Limb (tissue), 2 donors: ENCODE results near the gene SEPTIN2.
"Not testable (repeated sequence)": the region's sequence is repeated elsewhere in the genome, so short reads cannot be mapped to it uniquely, and the experiment has no call there.

Experiments
- DNase-seq, 2 donors: peaks; one replicate each; pipeline ENCODE4 v3.0.0-alpha.2; 2016; ENCODE audit errors: extremely low spot score in 2 of 2

Gene SEPTIN2

GRCh38 chr2:241313543-241314095 is 2.1 kb upstream of the SEPTIN2 start:
- no peak for DNase-seq

DNA sequence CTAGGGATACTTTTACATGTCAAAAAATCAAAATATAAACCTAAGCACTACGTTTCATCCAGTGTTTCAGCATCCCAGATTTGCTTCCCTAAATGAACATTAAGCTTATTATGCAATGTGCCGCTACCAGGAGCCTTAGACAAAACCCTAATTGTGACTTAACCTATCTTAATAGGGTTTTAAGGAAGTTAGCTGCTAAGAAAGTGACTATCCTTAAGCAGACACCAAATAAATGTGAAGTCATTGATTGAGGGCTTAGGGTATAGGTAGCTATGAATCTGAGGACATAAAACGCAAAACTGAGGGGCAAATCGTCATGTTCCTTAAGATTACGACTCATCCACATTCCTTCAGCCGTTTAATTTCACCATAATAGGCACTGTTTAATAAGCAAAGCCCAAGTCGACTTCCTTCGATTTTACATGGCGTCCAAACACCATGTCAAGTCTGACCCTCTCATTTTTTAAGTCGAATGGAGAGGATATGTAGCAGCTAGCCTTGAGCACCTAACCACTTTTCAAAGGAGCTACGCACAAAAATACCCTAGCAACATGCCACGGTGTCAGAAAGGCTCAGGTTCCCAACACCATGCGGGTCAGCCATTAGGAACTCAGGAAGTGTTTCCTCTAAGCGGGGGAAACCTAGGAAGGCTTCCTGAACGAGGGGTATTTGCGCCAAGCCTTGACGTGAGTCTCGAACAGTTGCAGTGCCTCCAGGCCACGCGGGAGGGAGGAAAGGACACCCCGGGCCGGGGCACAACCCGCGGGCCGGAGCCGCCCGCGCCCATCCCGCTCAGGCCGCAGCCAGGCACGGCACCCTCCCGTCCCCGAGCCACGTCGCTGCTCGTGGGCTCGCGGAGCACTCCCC is 1.3 kb upstream of the SEPTIN2 start:
- DNase-seq = peak in 1 of 2 donors; percentile 3

DNA sequence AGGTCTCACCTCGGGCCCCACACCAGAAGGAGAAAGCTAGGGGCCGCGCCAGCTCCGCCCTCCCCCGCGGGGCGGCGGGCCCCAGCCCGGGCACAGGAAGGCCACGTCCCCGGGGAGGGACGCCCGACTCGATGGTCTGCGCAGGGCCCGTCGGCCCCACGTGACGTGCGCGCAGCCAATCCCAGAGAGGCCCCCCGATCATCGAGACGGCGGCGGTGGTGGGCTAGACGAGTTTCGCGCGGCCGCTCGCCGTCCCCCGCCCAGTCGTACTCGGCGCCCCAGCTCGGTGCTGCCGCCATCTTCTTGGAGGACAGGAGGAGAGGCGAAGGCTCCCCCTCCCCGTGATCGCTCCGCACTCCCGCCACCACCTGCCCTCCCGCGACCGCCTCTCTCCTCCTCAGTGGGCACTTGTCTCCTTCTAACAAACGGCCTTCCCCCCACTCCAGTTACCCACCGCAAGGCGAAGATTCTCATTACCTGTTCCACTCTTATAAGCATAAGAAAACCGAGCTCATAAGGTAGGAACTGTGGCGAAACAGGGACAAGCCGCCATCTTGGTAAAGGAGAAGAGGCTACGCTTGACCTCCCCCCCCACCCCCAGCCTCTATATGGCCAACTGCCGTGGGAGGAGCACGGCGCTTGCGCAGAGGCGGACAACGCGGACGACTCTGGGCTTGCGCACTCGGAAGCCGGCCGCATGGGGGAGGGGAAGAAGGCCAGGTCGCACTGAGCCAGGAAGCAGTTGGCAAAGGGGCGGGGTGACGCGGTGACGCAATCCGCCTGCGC is 439 bp upstream of the SEPTIN2 start, which contains the start of gene HDLBP:
Gene HDLBP (minus strand): TSS at position 580 of the 786 bp plus-strand sequence. CDS start 48,803 bp downstream, outside the sequence.
- DNase-seq = peak; percentile 99 to 100

- DNase-seq = no peak
These were observed 1.1 kb downstream of the SEPTIN2 start for GRCh38 chr2:241316825-241317224.

DNA sequence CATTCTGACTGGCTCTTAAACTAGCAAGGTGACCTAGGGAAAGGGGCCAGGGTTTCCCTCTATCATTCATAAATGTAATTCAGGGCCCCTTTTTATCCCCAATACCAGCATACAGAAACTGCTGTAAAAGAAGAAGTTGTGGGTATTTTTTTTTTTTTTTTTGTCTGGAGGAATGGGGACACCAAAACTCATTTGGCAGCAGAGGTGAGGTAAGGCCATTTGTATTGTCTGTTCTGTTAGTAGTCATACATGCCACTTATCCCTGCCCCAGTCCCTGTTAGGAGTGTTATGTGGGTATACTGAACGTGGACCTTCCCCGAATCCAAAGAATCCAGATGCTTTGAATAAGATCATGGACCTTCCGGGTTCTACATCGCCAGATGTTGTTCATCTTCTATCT is 1.7 kb downstream of the SEPTIN2 start:
- DNase-seq = no peak

GRCh38 chr2:241318830-241319229 is 3.1 kb downstream of the SEPTIN2 start:
- not testable (repeated sequence) for DNase-seq

- no peak for DNase-seq
These were observed 4.7 kb downstream of the SEPTIN2 start for GRCh38 chr2:241320394-241320793.

DNA sequence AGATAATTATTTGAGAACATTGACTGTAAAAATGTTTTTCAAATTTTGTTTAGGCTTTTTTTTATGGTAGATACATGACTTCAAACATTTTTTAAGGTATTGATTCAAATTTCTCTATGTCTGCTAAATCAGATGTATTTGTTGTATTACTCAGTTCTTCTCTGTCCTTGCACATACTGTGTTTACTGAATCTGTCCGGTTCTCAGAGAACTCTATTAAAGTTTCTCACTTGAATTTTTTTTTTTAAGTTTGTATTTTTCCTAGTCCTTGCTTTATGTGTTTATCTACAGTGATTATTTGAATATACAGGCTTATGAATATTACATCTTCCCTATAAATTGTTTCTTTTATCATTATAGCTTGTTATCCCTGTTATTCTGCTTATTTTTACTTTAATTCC is 5.3 kb downstream of the SEPTIN2 start:
- DNase-seq = no peak

DNA sequence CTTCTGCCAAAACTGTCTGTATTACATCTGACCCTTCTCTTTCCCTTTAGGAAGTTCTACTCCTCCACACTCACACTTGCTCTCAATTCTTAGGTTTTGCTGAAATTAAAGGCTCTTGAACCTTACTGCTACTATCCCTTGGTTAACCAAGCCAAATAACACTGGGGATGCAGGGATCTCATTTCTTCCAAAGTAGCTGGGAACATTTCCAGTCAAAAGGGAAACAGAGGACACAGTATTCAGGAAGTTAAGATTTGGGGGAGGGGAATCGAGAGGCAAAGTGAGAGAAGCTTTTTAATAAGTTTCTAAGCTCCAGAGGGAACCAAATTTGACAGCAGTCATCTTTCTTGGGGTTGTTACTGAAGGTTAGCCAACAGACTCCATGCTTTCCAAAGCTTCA is 6.2 kb downstream of the SEPTIN2 start:
- DNase-seq = no peak

- DNase-seq = no peak
These were observed 8.1 kb downstream of the SEPTIN2 start for GRCh38 chr2:241323778-241324177.

DNA sequence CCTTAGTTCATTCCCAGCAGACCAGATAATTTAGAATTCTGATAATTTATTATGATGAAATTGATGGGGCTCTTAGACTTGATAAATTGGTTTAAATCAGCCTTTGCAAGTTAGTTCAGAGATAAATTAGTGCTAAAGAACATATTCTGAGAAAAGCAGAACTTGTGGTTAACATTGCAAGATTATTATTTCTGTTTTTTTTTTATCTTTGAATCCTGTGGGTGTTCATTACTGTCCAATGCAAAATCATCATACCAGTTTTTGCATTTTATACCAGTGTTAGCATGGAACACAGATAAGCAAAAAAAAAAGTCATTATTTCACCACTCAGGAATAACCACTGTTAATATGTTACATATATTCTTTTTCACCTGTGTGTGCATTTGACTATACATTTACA is 9.1 kb downstream of the SEPTIN2 start:
- DNase-seq = no peak

- DNase-seq = no peak
These were observed 9.5 kb downstream of the SEPTIN2 start for GRCh38 chr2:241325257-241325656.

- no peak for DNase-seq
These were observed 14.2 kb downstream of the SEPTIN2 start for GRCh38 chr2:241329669-241330615.

GRCh38 chr2:241330616-241330981 is 14.9 kb downstream of the SEPTIN2 start:
- no peak for DNase-seq

DNA sequence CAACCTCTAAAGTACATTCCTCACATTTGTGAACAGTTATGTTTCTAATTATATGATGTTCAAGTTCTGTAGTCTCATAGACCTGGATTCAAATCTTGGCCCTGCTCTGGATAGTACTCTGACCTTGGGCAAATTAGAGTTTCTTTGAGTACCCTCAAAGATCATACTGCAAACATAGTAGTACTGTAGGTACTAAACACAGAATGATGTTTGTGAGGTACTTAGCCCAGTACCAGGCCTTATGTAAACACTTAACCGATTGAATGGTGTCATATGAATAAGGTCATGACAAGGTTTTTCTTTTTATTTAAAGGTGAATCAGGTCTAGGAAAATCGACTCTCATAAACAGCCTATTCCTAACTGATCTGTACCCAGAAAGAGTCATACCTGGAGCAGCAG is 19.1 kb downstream of the SEPTIN2 start:
- no peak for DNase-seq

- DNase-seq = no peak
These were observed 24.3 kb downstream of the SEPTIN2 start for GRCh38 chr2:241339839-241340630.

DNA sequence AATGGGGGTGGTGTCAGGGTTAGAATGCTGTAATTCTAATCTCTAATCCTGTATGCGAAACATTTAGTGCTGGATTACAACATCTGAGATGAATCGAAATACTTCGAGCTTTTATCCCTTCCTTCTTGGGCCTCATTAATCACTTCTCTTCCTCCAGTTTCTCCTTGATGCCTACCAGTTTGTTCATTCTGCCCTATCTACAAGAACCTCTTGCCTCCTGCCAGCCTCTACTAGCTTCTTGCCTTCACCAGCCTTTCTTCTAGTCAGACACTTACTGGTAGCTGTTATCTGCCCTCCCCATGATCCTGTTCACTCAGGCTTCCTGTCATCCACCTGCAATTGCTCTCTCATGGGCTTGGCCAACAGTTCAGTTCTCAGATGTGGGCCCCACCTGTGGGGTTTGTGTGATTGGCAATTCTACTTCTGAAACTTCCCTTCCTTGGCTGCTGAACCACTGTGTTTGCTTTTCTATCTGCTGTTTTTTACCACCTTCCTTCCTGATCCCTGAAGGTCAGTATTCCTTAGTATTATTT is 25.0 kb downstream of the SEPTIN2 start:
- no peak for DNase-seq

- no peak for DNase-seq
These were observed 29.4 kb downstream of the SEPTIN2 start for GRCh38 chr2:241344925-241345651.

DNA sequence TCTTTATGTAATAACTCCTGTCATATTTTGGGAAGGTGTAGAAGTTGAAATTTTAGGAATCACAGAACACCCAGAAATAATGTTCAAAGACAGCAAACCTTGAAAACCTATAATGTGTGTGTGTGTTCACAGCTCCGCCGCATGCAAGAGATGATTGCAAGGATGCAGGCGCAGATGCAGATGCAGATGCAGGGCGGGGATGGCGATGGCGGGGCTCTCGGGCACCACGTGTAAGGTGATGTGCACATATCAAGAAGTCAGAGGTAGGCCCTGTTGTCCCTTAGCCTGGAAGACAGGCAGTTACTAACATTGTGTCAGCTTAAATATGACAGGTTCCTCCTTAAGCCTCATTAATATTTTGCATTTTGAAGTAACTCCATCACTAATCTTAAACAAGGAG is 34.2 kb downstream of the SEPTIN2 start:
- DNase-seq = no peak
